Spleen (tissue), 11 donors: Measurements from ENCODE around the gene ACTA2. TPM values are rescaled to one million over a fixed set of nuclear protein-coding genes. Genes with fewer than 3 reads are reported as not detected.

Experiments used
- DNase-seq: peaks from one replicate; pipeline ENCODE4 v3.0.0-alpha.2; 2020
- H3K27ac ChIP-seq, 8 donors: fragments of 200-600 bp; sonication (generic) in 7 of 8; 1 replicate in 4 of 8; 2 replicates in 4 of 8; pipeline versions ENCODE4 v1.5.0 to v1.8.0; 2016 to 2021; ENCODE audit warnings: inconsistent platforms in 4 of 8, mild to moderate bottlenecking in 4 of 8, moderate library complexity in 1 of 8
- H3K27me3 ChIP-seq, 7 donors: fragments of 200-600 bp; sonication (generic) in 6 of 7; replicated peaks in 1 of 7; 1 replicate in 4 of 7; 2 replicates in 3 of 7; pipeline versions ENCODE4 v1.5.0 to v1.8.0; 2016 to 2021; ENCODE audit warnings: inconsistent platforms in 3 of 7, mild to moderate bottlenecking in 1 of 7
- H3K36me3 ChIP-seq, 6 donors: fragments of 200-600 bp; sonication (generic) in 5 of 6; 1 replicate in 4 of 6; 2 replicates in 2 of 6; pipeline versions ENCODE4 v1.5.0 to v1.8.0; 2016 to 2021; ENCODE audit warnings: inconsistent platforms in 2 of 6
- H3K4me1 ChIP-seq, 6 donors: fragments of 200-600 bp; sonication (generic) in 5 of 6; 1 replicate in 3 of 6; 2 replicates in 3 of 6; pipeline versions ENCODE4 v1.5.0 to v1.8.0; 2016 to 2021; ENCODE audit warnings: inconsistent platforms in 3 of 6
- H3K4me3 ChIP-seq, 8 donors: fragments of 200-600 bp; sonication (generic) in 7 of 8; 1 replicate in 4 of 8; 2 replicates in 4 of 8; pipeline versions ENCODE4 v1.5.0 to v1.8.0; 2016 to 2021; ENCODE audit warnings: inconsistent platforms in 4 of 8, mild to moderate bottlenecking in 4 of 8, moderate library complexity in 2 of 8
- H3K9me3 ChIP-seq, 8 donors: fragments of 200-600 bp; sonication (generic) in 7 of 8; 1 replicate in 4 of 8; 2 replicates in 4 of 8; pipeline versions ENCODE4 v1.5.0 to v1.8.0; 2016 to 2021; ENCODE audit warnings: inconsistent platforms in 4 of 8
- POLR2A ChIP-seq, 3 donors: fragments of 450-650 bp; IDR thresholded peaks; one replicate each; pipeline ENCODE4 v1.5.1; 2017; ENCODE audit warnings: antibody characterized with exemption in 3 of 3, mild to moderate bottlenecking in 1 of 3
- POLR2AphosphoS5 ChIP-seq, 3 donors: sonication (generic); formaldehyde crosslinking; IDR thresholded peaks; one replicate each; pipeline ENCODE4 v1.5.1; 2017; ENCODE audit warnings: antibody characterized with exemption in 3 of 3
- WGBS, 5 donors: extraction: QIAGEN DNeasy Blood & Tissue Kit in 3 of 5; methylation state at CpG; one replicate each; pipeline versions ENCODE4 v1.1.5 to v1.1.7; 2013 to 2018; 5-methylcytosine and 5-hydroxymethylcytosine counted together
- intact Hi-C: fragments of 100-400 bp; cut with DNase I; formaldehyde crosslinking; loops from one replicate; pipeline ENCODE4 v1.15.0; 2023; ENCODE audit warnings: low total_unique reads
- polyA plus RNA-seq, 3 donors: library from polyadenylated mRNA; stranded (reverse); fragments of 200-250 nt; gene quantifications; one replicate each; pipeline ENCODE4 v1.2.1, GENCODE V29; 2013
- total RNA-seq, 7 donors: library from RNA; depleted of rRNA in 3 of 7; stranded (reverse); fragments of >200 nt in 3 of 7; fragmentation: NEBNext Ultra II Directional in 4 of 7; extraction: Animal tissue kit (Norgen Biotek cat#: 25700) in 4 of 7; gene quantifications; one replicate each; pipeline versions ENCODE4 v1.1.0 to v1.2.1, GENCODE V29; 2016 to 2021
- TF ChIP-seq, protein P1 (sequence below), 11 experiments: fragments of 200-600 bp in 7 of 11; fragments of 450-650 bp in 4 of 11; sonication (generic) in 4 of 11; IDR thresholded peaks in 8 of 11; conservative IDR thresholded peaks in 3 of 11; 1 replicate in 7 of 11; 2 replicates in 4 of 11; pipeline versions ENCODE4 v1.4.0 to v1.8.0; 2016 to 2021; ENCODE audit warnings: antibody characterized with exemption in 11 of 11, inconsistent platforms in 4 of 11, mild to moderate bottlenecking in 1 of 11
- donor health status: healthy with polysubstance abuse.
- donor health status: DM: no; HTN: no; CAD: no; lungs with moderate emphysema.
- donor health status: DM: no; HTN: no; CAD: no.
- donor health status: Bipolar disorder and iron deficiency.
- donor health status: healthy.
- donor health status: DM: no; HTN: no; CAD: no.
- donor health status: DM: yes; HTN: yes; CAD: no.

Gene ACTA2
- total and polyA plus RNA-seq, 10 donors: 104 to 1,421 (median 233) TPM

DNA sequence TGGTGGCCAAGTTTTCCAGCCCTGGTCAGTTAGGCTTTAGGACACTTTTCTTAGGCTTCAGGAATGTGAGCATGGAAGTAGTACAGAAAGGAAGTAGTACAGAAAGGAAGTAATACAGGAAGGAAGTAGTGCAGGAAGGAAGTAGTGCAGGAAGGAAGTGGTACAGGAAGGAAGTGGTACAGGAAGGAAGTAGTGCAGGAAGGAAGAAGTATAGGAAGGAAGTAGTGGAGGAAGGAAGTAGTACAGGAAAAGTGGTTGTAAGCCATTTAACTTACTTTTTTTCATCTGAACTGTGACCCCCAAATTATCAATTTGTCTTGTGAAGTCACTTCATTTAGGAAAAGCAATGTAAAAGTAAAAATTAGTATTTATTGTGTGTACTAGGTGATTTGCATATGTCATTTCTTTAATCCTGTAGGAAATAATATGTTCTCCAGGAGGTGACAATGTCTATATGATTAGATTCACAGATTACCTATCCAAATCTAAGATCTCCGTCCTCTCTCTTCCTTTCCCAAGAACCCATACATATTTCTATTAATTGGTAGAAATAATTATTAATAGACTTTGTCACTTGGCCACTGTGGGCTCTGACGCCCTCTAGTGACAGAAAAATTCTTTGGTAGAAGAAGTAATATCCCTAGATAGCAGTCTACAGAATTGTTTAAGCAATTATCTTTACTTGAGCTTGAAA lies 34.1 kb upstream of the ACTA2 start:
- WGBS, 5 donors: 31 to 41% (median 36%) methylated on average over 2 of the region's 2 CpGs
- H3K27ac ChIP-seq: peak overlapping the region in 7 of 8 donors; percentile 30 to 99 (median 96)
- intact Hi-C loops: loop anchor here (2.0 to 10.0 kb wide), 2 partner anchors 52 to 102 kb away; partner anchors contain the start of gene STAMBPL1

DNA sequence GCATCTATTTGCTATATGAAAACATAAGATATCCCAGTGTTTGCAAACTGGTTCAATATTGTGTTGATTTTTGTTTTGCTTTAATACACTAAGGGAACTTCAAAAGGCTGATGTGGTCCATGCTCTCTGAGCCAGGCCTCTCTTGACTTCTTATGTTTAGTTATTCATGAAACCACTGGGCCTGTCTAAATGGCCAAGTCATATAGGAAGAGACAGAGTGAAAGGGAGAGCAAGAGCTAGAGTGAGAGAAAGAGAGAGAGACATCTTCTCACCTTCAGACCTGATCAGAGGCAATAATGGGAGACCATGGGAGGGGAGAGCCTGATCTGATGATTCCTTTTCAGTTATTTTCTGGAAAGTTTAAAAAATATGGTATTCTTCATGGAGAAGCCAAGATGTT lies 32.0 kb upstream of the ACTA2 start:
- intact Hi-C loops: loop anchor here (10.0 kb wide), 1 partner anchor 100 kb away; the partner anchor contains the start of gene STAMBPL1
- no peak for DNase-seq
- Histone ChIP-seq H3K9me3 (peaks cover 0 to 10% (median 7%) of the 10 kb centered on the region in 8 donors), H3K4me1 (peaks cover 15 to 89% (median 27%) of the 10 kb centered on the region in 6 donors), H3K4me3 (no peak overlapping the region), H3K36me3 (no peaks in the 10 kb centered on the region), H3K27me3 (no peaks in the 10 kb centered on the region), H3K27ac (peak overlapping the region in 3 of 8 donors; percentile 16 to 36 (median 24))
- TF ChIP-seq, protein P1, sequence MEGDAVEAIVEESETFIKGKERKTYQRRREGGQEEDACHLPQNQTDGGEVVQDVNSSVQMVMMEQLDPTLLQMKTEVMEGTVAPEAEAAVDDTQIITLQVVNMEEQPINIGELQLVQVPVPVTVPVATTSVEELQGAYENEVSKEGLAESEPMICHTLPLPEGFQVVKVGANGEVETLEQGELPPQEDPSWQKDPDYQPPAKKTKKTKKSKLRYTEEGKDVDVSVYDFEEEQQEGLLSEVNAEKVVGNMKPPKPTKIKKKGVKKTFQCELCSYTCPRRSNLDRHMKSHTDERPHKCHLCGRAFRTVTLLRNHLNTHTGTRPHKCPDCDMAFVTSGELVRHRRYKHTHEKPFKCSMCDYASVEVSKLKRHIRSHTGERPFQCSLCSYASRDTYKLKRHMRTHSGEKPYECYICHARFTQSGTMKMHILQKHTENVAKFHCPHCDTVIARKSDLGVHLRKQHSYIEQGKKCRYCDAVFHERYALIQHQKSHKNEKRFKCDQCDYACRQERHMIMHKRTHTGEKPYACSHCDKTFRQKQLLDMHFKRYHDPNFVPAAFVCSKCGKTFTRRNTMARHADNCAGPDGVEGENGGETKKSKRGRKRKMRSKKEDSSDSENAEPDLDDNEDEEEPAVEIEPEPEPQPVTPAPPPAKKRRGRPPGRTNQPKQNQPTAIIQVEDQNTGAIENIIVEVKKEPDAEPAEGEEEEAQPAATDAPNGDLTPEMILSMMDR (IDR thresholded peaks at IDR 0.05 in 8 of 11, conservative IDR thresholded peaks at IDR 0.05 in 3 of 11): no peak
- TF ChIP-seq POLR2A (IDR thresholded peaks at IDR 0.05): no peak
- TF ChIP-seq POLR2AphosphoS5 (IDR thresholded peaks at IDR 0.05): no peak

More for the DNA sequence above, 34.1 kb upstream of the ACTA2 start:
- no peak overlapping the region for H3K4me3 ChIP-seq
- DNase-seq: no peak
- peaks cover 22 to 78% (median 35%) of the 10 kb centered on the region in 6 donors for H3K4me1 ChIP-seq
- H3K27me3 ChIP-seq: no peaks in the 10 kb centered on the region
- H3K36me3 ChIP-seq: no peaks in the 10 kb centered on the region
- peaks cover 0 to 10% (median 7%) of the 10 kb centered on the region in 8 donors for H3K9me3 ChIP-seq
- TF ChIP-seq POLR2A (IDR thresholded peaks at IDR 0.05): no peak
- TF ChIP-seq, protein P1 (IDR thresholded peaks at IDR 0.05 in 8 of 11, conservative IDR thresholded peaks at IDR 0.05 in 3 of 11): peak in 9 of 11 experiments; percentile 46 to 73 (median 57)

DNA sequence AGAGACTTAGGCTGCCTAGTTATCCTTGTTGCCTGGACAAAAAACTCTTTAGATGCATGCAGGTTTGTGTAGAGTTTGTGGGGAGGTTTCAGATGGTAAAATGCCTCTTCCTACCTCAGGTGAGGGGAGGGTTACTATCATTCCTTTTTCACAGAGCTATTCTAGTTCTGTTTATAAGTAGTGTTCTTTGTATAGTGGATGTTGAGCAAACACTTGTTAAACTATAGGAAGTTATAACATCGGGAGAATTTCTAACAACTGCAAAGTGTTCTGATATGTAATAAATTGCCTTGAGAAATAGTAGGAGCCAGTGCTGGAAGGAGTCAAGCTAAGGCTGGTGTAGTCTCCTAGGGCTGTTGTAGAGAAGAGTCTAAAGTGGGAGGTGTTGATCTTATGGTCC lies 31.4 kb upstream of the ACTA2 start:
- Histone ChIP-seq H3K27ac (peak overlapping the region in 4 of 8 donors; percentile 16 to 36 (median 22)), H3K4me1 (peaks cover 10 to 88% (median 22%) of the 10 kb centered on the region in 6 donors), H3K4me3 (no peak overlapping the region), H3K9me3 (peaks cover 0 to 10% (median 7%) of the 10 kb centered on the region in 8 donors), H3K27me3 (no peaks in the 10 kb centered on the region), H3K36me3 (no peaks in the 10 kb centered on the region)
- intact Hi-C loops: loop anchor here (10.0 kb wide), 1 partner anchor 99 kb away; the partner anchor contains the start of gene STAMBPL1
- WGBS, 5 donors: 60 to 92% (median 66%) methylated on average over 1 of the region's 1 CpG
- no peak for DNase-seq
- TF ChIP-seq POLR2A (IDR thresholded peaks at IDR 0.05): no peak
- TF ChIP-seq, protein P1 (IDR thresholded peaks at IDR 0.05 in 8 of 11, conservative IDR thresholded peaks at IDR 0.05 in 3 of 11): no peak
- TF ChIP-seq POLR2AphosphoS5 (IDR thresholded peaks at IDR 0.05): no peak

DNA sequence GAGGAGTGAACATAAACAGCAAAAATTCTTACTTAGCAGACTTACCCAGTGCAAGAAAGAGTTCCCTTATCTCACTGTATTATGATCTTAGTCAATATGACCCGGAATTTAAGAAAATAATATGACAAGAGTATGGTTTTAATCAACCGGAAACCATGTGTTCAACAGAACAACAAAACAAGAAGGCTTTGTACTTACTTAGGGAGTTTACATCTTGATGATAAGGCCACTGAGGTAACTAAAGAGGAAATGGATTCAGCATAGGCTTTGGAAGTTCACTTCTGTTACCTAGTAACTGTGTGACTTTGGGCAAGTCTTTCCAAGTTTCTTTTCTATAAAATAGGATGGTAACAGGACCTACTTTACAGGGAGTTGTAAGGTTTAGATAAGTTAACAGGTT lies 30.6 kb upstream of the ACTA2 start:
- H3K9me3 ChIP-seq: peaks cover 0 to 10% (median 7%) of the 10 kb centered on the region in 8 donors
- H3K27me3 ChIP-seq: no peaks in the 10 kb centered on the region
- peak overlapping the region in 7 of 8 donors; percentile 2 to 57 (median 42) for H3K27ac ChIP-seq
- DNase-seq: no peak
- peaks cover 7 to 85% (median 18%) of the 10 kb centered on the region in 6 donors for H3K4me1 ChIP-seq
- TF ChIP-seq POLR2A (IDR thresholded peaks at IDR 0.05) (no peak), POLR2AphosphoS5 (IDR thresholded peaks at IDR 0.05) (no peak)
- TF ChIP-seq, protein P1 (IDR thresholded peaks at IDR 0.05 in 8 of 11, conservative IDR thresholded peaks at IDR 0.05 in 3 of 11): no peak
- intact Hi-C loops: loop anchor here (10.0 kb wide), 1 partner anchor 98 kb away; the partner anchor contains the start of gene STAMBPL1
- no peaks in the 10 kb centered on the region for H3K36me3 ChIP-seq
- H3K4me3 ChIP-seq: no peak overlapping the region
- WGBS, 5 donors: 62 to 86% (median 69%) methylated on average over 2 of the region's 2 CpGs
